Measurements from ENCODE around the gene C1orf50. TPM values are rescaled to one million over a fixed set of nuclear protein-coding genes. Genes with fewer than 3 reads are reported as not detected.

Gene C1orf50
- total and polyA plus RNA-seq, 2 donors (not counting 1 experiment from before 2014, with no cell fraction given) = 2.7 to 17.1 TPM

DNA sequence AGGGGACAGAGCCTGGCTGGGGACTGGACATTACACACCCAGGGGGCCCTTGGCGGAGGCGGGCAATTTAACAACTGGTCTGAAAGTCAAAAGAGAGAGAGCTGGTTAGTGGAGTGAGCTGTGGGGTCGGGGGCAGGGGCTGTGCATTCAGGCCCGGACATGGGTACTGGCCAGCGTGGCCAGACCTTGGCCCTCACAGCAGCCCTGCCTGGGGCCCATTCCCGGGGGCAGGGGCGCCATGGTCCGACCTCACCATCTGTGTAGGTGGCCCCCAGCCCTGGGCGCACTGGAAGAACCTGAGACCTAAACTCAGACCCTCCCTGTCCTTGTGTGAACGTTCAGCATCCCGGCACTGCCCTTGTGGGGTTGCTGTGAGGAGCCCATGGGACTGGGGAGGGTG, 32.0 kb upstream of the C1orf50 start:
- Histone ChIP-seq H3K9ac (ENCODE audit: low read length) (no peak overlapping the region), H3K4me2 (replicated peaks; ENCODE audit: low read depth, low read length, poor library complexity, severe bottlenecking) (no peak overlapping the region), H3K4me3 (ENCODE audit: control extremely low read depth in 1 of 5, extremely low read depth in 1 of 5, insufficient read depth in 1 of 5, low read depth in 2 of 5, low read length in 4 of 5) (no peak overlapping the region), H3K27me3 (replicated peaks in 1 of 4; ENCODE audit: control extremely low read depth in 1 of 4, control insufficient read depth in 3 of 4, insufficient read depth in 4 of 4, low read length in 3 of 4) (no peaks in the 10 kb centered on the region), H3K27ac (ENCODE audit: low read length in 2 of 2) (no peak overlapping the region), H3K4me1 (ENCODE audit: control insufficient read depth in 2 of 2, insufficient read depth in 2 of 2, low read length in 2 of 2) (peaks cover 10 to 16% of the 10 kb centered on the region in 2 donors), H3K9me3 (ENCODE audit: control extremely low read depth in 1 of 3, control insufficient read depth in 2 of 3, insufficient read depth in 1 of 3, low read length in 2 of 3) (no peaks in the 10 kb centered on the region), H2AFZ (ENCODE audit: insufficient read depth, low read depth, low read length, poor library complexity, severe bottlenecking) (no peak overlapping the region), H4K20me1 (ENCODE audit: control insufficient read depth, insufficient read depth, low read length, poor library complexity, severe bottlenecking) (no peaks in the 10 kb centered on the region), H3K36me3 (replicated peaks in 1 of 2; ENCODE audit: control extremely low read depth in 1 of 2, control insufficient read depth in 1 of 2, extremely low read depth in 1 of 2, insufficient read depth in 2 of 2, low read length in 1 of 2) (no peaks in the 10 kb centered on the region), H3K79me2 (ENCODE audit: control insufficient read depth, insufficient read depth, low read length) (no peaks in the 10 kb centered on the region)
- no peaks in the 10 kb centered on the region for H3K27me3 Mint-ChIP-seq
- DNase-seq (no peak), ATAC-seq (ENCODE audit: low read depth) (no peak)
- intact Hi-C loops (cut with micrococcal nuclease) = no loop called here
- POLR2A ChIA-PET = no interaction called here
- no peak overlapping the region for H3K4me3 Mint-ChIP-seq
- H3K4me1 Mint-ChIP-seq = peaks cover 12% of the 10 kb centered on the region
- 96% methylated on average over 8 of the region's 11 CpGs for WGBS (ENCODE audit: insufficient coverage)
- TF ChIP-seq CTCF (IDR thresholded peaks at IDR 0.05) (no peak), EZH2 (IDR thresholded peaks at IDR 0.05; ENCODE audit: borderline replicate concordance, insufficient read depth, low read depth, low read length, poor library complexity, severe bottlenecking) (no peak)
- H3K9me3 Mint-ChIP-seq (ENCODE audit: insufficient read depth) = no peaks in the 10 kb centered on the region
- CTCF ChIA-PET = interaction anchor here (1.0 kb wide), 1 partner anchor 12 kb away, joined by 3 read pairs; no protein-coding TSS in a partner anchor
- no peak overlapping the region for H3K27ac Mint-ChIP-seq

GRCh38 chr1:42735477-42736105, 31.5 kb upstream of the C1orf50 start:
- no peak overlapping the region for H2AFZ ChIP-seq (ENCODE audit: insufficient read depth, low read depth, low read length, poor library complexity, severe bottlenecking)
- Mint-ChIP-seq H3K27me3 (no peaks in the 10 kb centered on the region), H3K27ac (no peak overlapping the region), H3K9me3 (ENCODE audit: insufficient read depth) (no peaks in the 10 kb centered on the region), H3K4me3 (no peak overlapping the region), H3K4me1 (peaks cover 12% of the 10 kb centered on the region)
- H3K4me1 ChIP-seq (ENCODE audit: control insufficient read depth in 2 of 2, insufficient read depth in 2 of 2, low read length in 2 of 2) = peaks cover 10 to 16% of the 10 kb centered on the region in 2 donors
- DNase-seq (no peak), ATAC-seq (ENCODE audit: low read depth) (no peak)
- no peak overlapping the region for H3K9ac ChIP-seq (ENCODE audit: low read length)
- no peaks in the 10 kb centered on the region for H3K36me3 ChIP-seq (replicated peaks in 1 of 2; ENCODE audit: control extremely low read depth in 1 of 2, control insufficient read depth in 1 of 2, extremely low read depth in 1 of 2, insufficient read depth in 2 of 2, low read length in 1 of 2)
- ChIA-PET CTCF (interaction anchor here (1.0 kb wide), 1 partner anchor 11 kb away, joined by 3 read pairs; no protein-coding TSS in a partner anchor), POLR2A (no interaction called here)
- intact Hi-C loops (cut with micrococcal nuclease) = no loop called here
- H4K20me1 ChIP-seq (ENCODE audit: control insufficient read depth, insufficient read depth, low read length, poor library complexity, severe bottlenecking) = no peaks in the 10 kb centered on the region
- TF ChIP-seq EZH2 (IDR thresholded peaks at IDR 0.05; ENCODE audit: borderline replicate concordance, insufficient read depth, low read depth, low read length, poor library complexity, severe bottlenecking) (no peak), CTCF (IDR thresholded peaks at IDR 0.05) (no peak)
- no peaks in the 10 kb centered on the region for H3K27me3 ChIP-seq (replicated peaks in 1 of 4; ENCODE audit: control extremely low read depth in 1 of 4, control insufficient read depth in 3 of 4, insufficient read depth in 4 of 4, low read length in 3 of 4)
- H3K4me3 ChIP-seq (ENCODE audit: control extremely low read depth in 1 of 5, extremely low read depth in 1 of 5, insufficient read depth in 1 of 5, low read depth in 2 of 5, low read length in 4 of 5) = no peak overlapping the region
- no peak overlapping the region for H3K27ac ChIP-seq (ENCODE audit: low read length in 2 of 2)
- H3K4me2 ChIP-seq (replicated peaks; ENCODE audit: low read depth, low read length, poor library complexity, severe bottlenecking) = no peak overlapping the region
- H3K79me2 ChIP-seq (ENCODE audit: control insufficient read depth, insufficient read depth, low read length) = no peaks in the 10 kb centered on the region
- 86% methylated on average over 13 of the region's 14 CpGs for WGBS (ENCODE audit: insufficient coverage)
- H3K9me3 ChIP-seq (ENCODE audit: control extremely low read depth in 1 of 3, control insufficient read depth in 2 of 3, insufficient read depth in 1 of 3, low read length in 2 of 3) = no peaks in the 10 kb centered on the region

Data from B cell (primary cell).